IMR-90 (cell line): ENCODE measurements around the gene UNC5B. TPM values are rescaled to one million over a fixed set of nuclear protein-coding genes. Genes with fewer than 3 reads are reported as not detected.

ENCODE experiments used
- ATAC-seq: fragments of 200-7000 bp; cut with Tn5 transposase; 2 replicates; pipeline ENCODE4 v1.9.1; 2020; ENCODE audit warnings: low read depth, mild to moderate bottlenecking, moderate library complexity
- BruUV-seq: library from RNA; stranded (reverse); fragments of 400-500 nt; replicated peaks from 2 replicates; lab custom pipeline; 2021; lab: Mats Ljungman, UMichigan
- CTCF ChIA-PET: fragments of 300-600 bp; formaldehyde crosslinking; extraction: SDS; loops from one replicate; lab custom pipeline; 2021; ENCODE audit warnings: antibody characterized with exemption; lab: Yijun Ruan, JAX
- POLR2A ChIA-PET: fragments of 300-600 bp; sonication (Branson Sonifier 250); formaldehyde crosslinking; loops from one replicate; lab custom pipeline; 2022; ENCODE audit warnings: antibody characterized with exemption; ENCODE audit not compliant: unreplicated experiment; lab: Charles Lee
- DNase-seq: peaks from one replicate; pipeline ENCODE4 v3.0.0; 2013
- H2AFZ ChIP-seq: replicated peaks from 2 replicates; pipeline ENCODE3; 2013; ENCODE audit warnings: low read length, mild to moderate bottlenecking; ENCODE audit not compliant: poor library complexity
- H2AK5ac ChIP-seq: 2 replicates; pipeline ENCODE4 v1.6.1; 2013; ENCODE audit warnings: low read depth, low read length, inconsistent platforms
- H2AK9ac ChIP-seq: replicated peaks from 2 replicates; pipeline ENCODE3; 2013; ENCODE audit warnings: mild to moderate bottlenecking, low read depth, low read length, moderate library complexity; ENCODE audit not compliant: poor library complexity
- H2BK120ac ChIP-seq: 2 replicates; pipeline ENCODE4 v1.6.1; 2013; ENCODE audit warnings: low read depth, low read length, inconsistent platforms
- H2BK15ac ChIP-seq: 3 replicates; pipeline ENCODE4 v1.6.1; 2013; ENCODE audit warnings: low read depth, low read length, inconsistent platforms
- H2BK20ac ChIP-seq: 2 replicates; pipeline ENCODE4 v1.6.1; 2013; ENCODE audit warnings: low read depth, mild to moderate bottlenecking, inconsistent platforms, low read length, moderate library complexity
- H2BK5ac ChIP-seq: 2 replicates; pipeline ENCODE4 v1.6.1; 2013; ENCODE audit warnings: mild to moderate bottlenecking, low read depth, low read length, inconsistent platforms; ENCODE audit not compliant: poor library complexity, severe bottlenecking
- H3K14ac ChIP-seq: replicated peaks from 2 replicates; pipeline ENCODE4 v1.6.1; 2013; ENCODE audit warnings: low read depth, low read length, inconsistent platforms
- H3K18ac ChIP-seq: 2 replicates; pipeline ENCODE4 v1.6.1; 2013; ENCODE audit warnings: low read depth, low read length, control low read depth
- H3K23ac ChIP-seq: 2 replicates; pipeline ENCODE4 v1.6.1; 2013; ENCODE audit warnings: low read depth, low read length, inconsistent platforms
- H3K27ac ChIP-seq: 2 replicates; pipeline ENCODE4 v1.5.1; 2013; ENCODE audit warnings: mild to moderate bottlenecking, control low read depth, low read length; ENCODE audit not compliant: insufficient read depth
- H3K27me3 ChIP-seq: 2 replicates; pipeline ENCODE4 v1.6.1; 2013; ENCODE audit warnings: low read length; ENCODE audit not compliant: control insufficient read depth, insufficient read depth
- H3K36me3 ChIP-seq: 2 replicates; pipeline ENCODE4 v1.6.1; 2013; ENCODE audit warnings: low read length, mixed read lengths; ENCODE audit not compliant: control insufficient read depth, insufficient read depth
- H3K4ac ChIP-seq: 2 replicates; pipeline ENCODE4 v1.6.1; 2013; ENCODE audit warnings: low read depth, low read length, inconsistent platforms
- H3K4me1 ChIP-seq: 2 replicates; pipeline ENCODE4 v1.6.1; 2013; ENCODE audit warnings: low read length, mixed read lengths; ENCODE audit not compliant: control insufficient read depth, insufficient read depth
- H3K4me2 ChIP-seq: 2 replicates; pipeline ENCODE4 v1.6.1; 2013; ENCODE audit warnings: low read depth, mild to moderate bottlenecking, control low read depth, low read length, moderate library complexity
- H3K4me3 ChIP-seq: 2 replicates; pipeline ENCODE4 v1.5.1; 2013; ENCODE audit warnings: low read depth, mild to moderate bottlenecking, control low read depth, low read length, moderate library complexity; ENCODE audit not compliant: insufficient read depth
- H3K56ac ChIP-seq: 2 replicates; pipeline ENCODE4 v1.6.1; 2013; ENCODE audit warnings: low read length, inconsistent platforms; ENCODE audit not compliant: insufficient read depth; ENCODE audit errors: extremely low read depth
- H3K79me1 ChIP-seq, 2 experiments: 2 replicates each; pipeline ENCODE4 v1.6.1; 2013; ENCODE audit warnings: low read length in 2 of 2, inconsistent platforms in 1 of 2, low read depth in 1 of 2
- H3K9ac ChIP-seq: 2 replicates; pipeline ENCODE4 v1.6.1; 2013; ENCODE audit warnings: low read depth, low read length, control low read depth
- H3K9me1 ChIP-seq: 2 replicates; pipeline ENCODE4 v1.6.1; 2013; ENCODE audit warnings: low read length, inconsistent platforms; ENCODE audit not compliant: insufficient read depth
- H3K9me3 ChIP-seq: 2 replicates; pipeline ENCODE4 v1.6.1; 2013; ENCODE audit warnings: low read length; ENCODE audit not compliant: control insufficient read depth, insufficient read depth
- H4K20me1 ChIP-seq: 2 replicates; pipeline ENCODE4 v1.6.1; 2013; ENCODE audit warnings: low read length, inconsistent platforms; ENCODE audit not compliant: insufficient read depth
- H4K5ac ChIP-seq: 2 replicates; pipeline ENCODE4 v1.6.1; 2013; ENCODE audit warnings: mild to moderate bottlenecking, low read depth, low read length, control low read depth
- H4K8ac ChIP-seq, 2 experiments: 2 replicates each; pipeline ENCODE4 v1.6.1; 2013; ENCODE audit warnings: low read depth in 2 of 2, low read length in 2 of 2, control low read depth in 1 of 2, inconsistent platforms in 1 of 2
- H4K91ac ChIP-seq: 2 replicates; pipeline ENCODE4 v1.6.1; 2013; ENCODE audit warnings: low read depth, low read length, inconsistent platforms; ENCODE audit not compliant: insufficient read depth
- ELK1 ChIP-seq: fragments of 150-350 bp; IDR thresholded peaks from 2 replicates; pipeline ENCODE4 v1.6.1; 2016; ENCODE audit warnings: low read depth, mild to moderate bottlenecking, low read length, moderate library complexity, borderline replicate concordance
- FOS ChIP-seq: fragments of 150-350 bp; IDR thresholded peaks from 2 replicates; pipeline ENCODE4 v1.6.1; 2016; ENCODE audit warnings: low read depth, low read length
- MXI1 ChIP-seq: IDR thresholded peaks from 2 replicates; pipeline ENCODE4 v1.6.1; 2012; ENCODE audit warnings: low read depth, mild to moderate bottlenecking, low read length, moderate library complexity, borderline replicate concordance
- POLR2A ChIP-seq: IDR thresholded peaks from 2 replicates; pipeline ENCODE4 v1.6.1; 2012; ENCODE audit warnings: mild to moderate bottlenecking, low read depth, low read length
- RAD21 ChIP-seq: IDR thresholded peaks from 2 replicates; pipeline ENCODE4 v1.6.1; 2012; ENCODE audit warnings: low read length, improper control_type of control experiment
- RCOR1 ChIP-seq: IDR thresholded peaks from 2 replicates; pipeline ENCODE4 v1.6.1; 2012; ENCODE audit warnings: mild to moderate bottlenecking, low read length, improper control_type of control experiment; ENCODE audit not compliant: insufficient replicate concordance
- SMC3 ChIP-seq: fragments of 150-350 bp; IDR thresholded peaks from 2 replicates; pipeline ENCODE4 v1.6.1; 2016; ENCODE audit warnings: low read depth, mild to moderate bottlenecking, antibody characterized with exemption, low read length, moderate library complexity
- WGBS, 2 experiments: methylation state at CpG; one replicate each; pipeline versions ENCODE4 v1.1.5 to v1.1.7; 2013; ENCODE audit warnings: missing lambda C conversion rate in 2 of 2; ENCODE audit not compliant: insufficient read length in 1 of 2; ENCODE audit errors: extremely low coverage in 2 of 2; 5-methylcytosine and 5-hydroxymethylcytosine counted together
- dilution Hi-C: fragments of 300-500 bp; cut with HindIII; formaldehyde crosslinking; loops from one replicate; pipeline ENCODE4 v1.14.3; 2018; ENCODE audit warnings: low sequenced_read_pairs; ENCODE audit not compliant: unreplicated experiment
- in situ Hi-C: fragments of 300-500 bp; cut with MboI; formaldehyde crosslinking; loops from 3 replicates; pipeline ENCODE4 v1.14.3; 2019; ENCODE audit warnings: low sequenced_read_pairs, inconsistent platforms, mixed read lengths
- intact Hi-C: fragments of 100-400 bp; cut with micrococcal nuclease; formaldehyde crosslinking; loops from 2 replicates; pipeline ENCODE4 v1.10.0; 2022
- polyA plus RNA-seq, 3 experiments: library from polyadenylated mRNA; depleted of rRNA; stranded (reverse); fragments of >200 nt; gene quantifications; 2 replicates each; pipeline ENCODE4 v1.2.3, GENCODE V29; 2012; ENCODE audit warnings: low replicate concordance in 1 of 3
- total RNA-seq: library from RNA; depleted of rRNA; stranded (reverse); fragments of >200 nt; gene quantifications from 2 replicates; pipeline ENCODE4 v1.2.3, GENCODE V29; 2012
- TF ChIP-seq, protein P1 (sequence below): fragments of 150-350 bp; IDR thresholded peaks from 2 replicates; pipeline ENCODE4 v1.6.1; 2017; ENCODE audit warnings: mild to moderate bottlenecking, antibody characterized with exemption, low read length, low read depth

The UNC5B gene
- total and polyA plus RNA-seq, 2 of the 4 experiments (the other 2 are of a cell fraction): 1.6 to 4.2 TPM

DNA sequence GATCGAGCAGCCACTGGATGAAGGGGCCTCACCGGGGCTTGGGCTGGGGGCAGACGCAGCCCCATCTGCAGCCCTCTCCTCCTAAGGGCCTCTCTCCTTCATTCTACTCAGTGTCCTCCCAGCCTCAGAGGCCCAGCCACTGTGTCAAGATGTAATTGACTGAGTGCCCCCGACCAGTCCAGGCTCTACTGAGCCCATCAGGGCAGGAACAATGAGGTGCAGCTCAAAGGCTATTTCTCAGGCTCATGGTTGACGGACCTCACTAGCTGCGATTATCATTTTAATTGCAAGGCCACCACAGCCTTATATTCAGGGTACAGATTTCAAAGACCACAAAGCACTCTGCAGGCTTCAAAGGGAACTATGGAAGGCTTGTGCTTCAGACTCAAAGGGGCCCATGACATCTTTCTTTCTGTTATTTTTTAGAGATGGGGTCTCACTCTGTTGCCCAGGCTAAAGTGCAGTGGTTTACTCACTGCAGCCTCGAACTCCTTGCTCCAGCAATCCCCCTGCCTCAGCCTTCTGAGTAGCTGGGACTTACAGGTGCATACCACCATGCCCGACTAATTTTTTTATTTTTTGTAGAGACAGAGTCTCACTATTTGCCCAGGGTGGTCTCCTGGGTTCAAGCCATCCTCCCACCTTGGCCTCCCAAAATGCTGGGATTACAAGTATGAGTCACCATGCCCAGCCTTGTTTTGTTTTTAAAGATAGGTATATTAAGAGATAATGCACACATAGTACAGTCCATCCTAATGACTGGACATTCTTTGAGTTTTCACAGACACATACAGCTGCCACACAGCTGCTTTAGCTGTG, 130.4 kb downstream of the UNC5B start:
- H3K4me3 ChIP-seq: no peak overlapping the region
- ATAC-seq (peak; percentile 49), DNase-seq (no peak)
- H3K9ac ChIP-seq: no peak overlapping the region
- H3K36me3 ChIP-seq: no peaks in the 10 kb centered on the region
- no peak overlapping the region for H2BK5ac ChIP-seq
- no peak overlapping the region for H2AK9ac ChIP-seq
- POLR2A ChIA-PET: no interaction called here
- H2AFZ ChIP-seq: no peak overlapping the region
- no peak overlapping the region for H3K4me2 ChIP-seq
- BruUV-seq: no TSS peak
- H3K4me1 ChIP-seq: peaks cover 6% of the 10 kb centered on the region; the same call in 1 of the 2 replicates
- no peak overlapping the region for H2BK15ac ChIP-seq
- no peak overlapping the region for H4K5ac ChIP-seq
- H3K27ac ChIP-seq: no peak overlapping the region
- no peaks in the 10 kb centered on the region for H3K79me1 ChIP-seq
- H2BK120ac ChIP-seq: no peak overlapping the region
- no peak overlapping the region for H3K18ac ChIP-seq
- WGBS, 2 experiments: 43% methylated on average over 1 of the region's 8 CpGs; no CpG with 5 or more reads in 1 of the 2 experiments
- no peaks in the 10 kb centered on the region for H3K9me1 ChIP-seq
- H2AK5ac ChIP-seq: no peak overlapping the region
- intact Hi-C loops: no loop called here
- no peak overlapping the region for H4K91ac ChIP-seq
- H3K4ac ChIP-seq: no peak overlapping the region
- CTCF ChIA-PET: no interaction called here
- no peak overlapping the region for H2BK20ac ChIP-seq
- peaks cover 14% of the 10 kb centered on the region; the same call in 1 of the 2 replicates for H3K27me3 ChIP-seq
- H3K14ac ChIP-seq: no peak overlapping the region
- no peaks in the 10 kb centered on the region for H3K9me3 ChIP-seq
- no peaks in the 10 kb centered on the region; the same call in 1 of the 2 replicates for H4K20me1 ChIP-seq
- no peak overlapping the region for H3K56ac ChIP-seq
- dilution Hi-C loops: no loop called here
- in situ Hi-C loops: no loop called here
- H4K8ac ChIP-seq: no peak overlapping the region
- TF ChIP-seq, protein P1, sequence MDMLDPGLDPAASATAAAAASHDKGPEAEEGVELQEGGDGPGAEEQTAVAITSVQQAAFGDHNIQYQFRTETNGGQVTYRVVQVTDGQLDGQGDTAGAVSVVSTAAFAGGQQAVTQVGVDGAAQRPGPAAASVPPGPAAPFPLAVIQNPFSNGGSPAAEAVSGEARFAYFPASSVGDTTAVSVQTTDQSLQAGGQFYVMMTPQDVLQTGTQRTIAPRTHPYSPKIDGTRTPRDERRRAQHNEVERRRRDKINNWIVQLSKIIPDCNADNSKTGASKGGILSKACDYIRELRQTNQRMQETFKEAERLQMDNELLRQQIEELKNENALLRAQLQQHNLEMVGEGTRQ: no peak
- no peak for TF ChIP-seq POLR2A
- TF ChIP-seq SMC3: no peak
- no peak for TF ChIP-seq RCOR1
- TF ChIP-seq RAD21: no peak
- TF ChIP-seq FOS: no peak
- no peak for TF ChIP-seq ELK1
- TF ChIP-seq MXI1: no peak
- no peak overlapping the region for H3K23ac ChIP-seq
